Activated CD4-positive, CD25-positive, alpha-beta regulatory T cell treated with anti-CD3 and anti-CD28 coated beads, Interleukin-2, amount 50 U/mL, for 24 hours (primary cell): Measurements from ENCODE around the gene STK38L.

ENCODE experiments used
- ATAC-seq, 2 donors: fragments of 150-1000 bp; cut with Tn5 transposase; one replicate each; pipeline ENCODE4 v1.10.0; 2021; ENCODE audit warnings: mild to moderate bottlenecking in 1 of 2, moderate library complexity in 1 of 2

The STK38L gene

GRCh38 chr12:27243804-27244688 lies at the start of gene STK38L:
STK38L (plus strand) TSS chr12:27244286; CDS start chr12:27297721, 53,435 bp downstream.
- ATAC-seq = peak; percentile 97 to 98

- ATAC-seq = no peak
These were observed 49.4 kb upstream of the STK38L start for GRCh38 chr12:27194644-27195043.

- ATAC-seq = no peak
These were observed 46.0 kb upstream of the STK38L start for GRCh38 chr12:27198036-27198435.

GRCh38 chr12:27199638-27200300 lies 44.3 kb upstream of the STK38L start:
- no peak for ATAC-seq

- no peak for ATAC-seq
These were observed 42.9 kb upstream of the STK38L start for GRCh38 chr12:27201169-27201568.

GRCh38 chr12:27206801-27207502 lies 37.1 kb upstream of the STK38L start:
- ATAC-seq = no peak

- peak; percentile 96 to 98 for ATAC-seq
These were observed 36.3 kb upstream of the STK38L start for GRCh38 chr12:27207615-27208413.

GRCh38 chr12:27208414-27208750 lies 35.7 kb upstream of the STK38L start:
- ATAC-seq = peak in 1 of 2 donors; percentile 6

GRCh38 chr12:27209257-27209910 lies 34.7 kb upstream of the STK38L start:
- ATAC-seq = no peak

GRCh38 chr12:27210187-27210586 lies 33.9 kb upstream of the STK38L start:
- no peak for ATAC-seq

- ATAC-seq = no peak
These were observed 31.2 kb upstream of the STK38L start for GRCh38 chr12:27212861-27213260.

- no peak for ATAC-seq
These were observed 30.8 kb upstream of the STK38L start for GRCh38 chr12:27213304-27213703.

GRCh38 chr12:27213830-27214787 lies 30.0 kb upstream of the STK38L start:
- ATAC-seq = no peak

- ATAC-seq = no peak
These were observed 26.5 kb upstream of the STK38L start for GRCh38 chr12:27217590-27217989.

- no peak for ATAC-seq
These were observed 24.4 kb upstream of the STK38L start for GRCh38 chr12:27219693-27220054.

- ATAC-seq = peak; percentile 85 to 89
These were observed 23.8 kb upstream of the STK38L start for GRCh38 chr12:27220055-27220987.

GRCh38 chr12:27220988-27221345 lies 23.1 kb upstream of the STK38L start:
- ATAC-seq = no peak

- ATAC-seq = peak in 1 of 2 donors; percentile 24
These were observed 22.3 kb upstream of the STK38L start for GRCh38 chr12:27221625-27222387.

- ATAC-seq = no peak
These were observed 17.6 kb upstream of the STK38L start for GRCh38 chr12:27226407-27226929.
